H1 (cell line): Measurements from ENCODE around the gene ZNRF2. TPM values are rescaled to one million over a fixed set of nuclear protein-coding genes. Genes with fewer than 3 reads are reported as not detected.

ENCODE experiments used
- BACH1 ChIP-seq: IDR thresholded peaks from 2 replicates; pipeline ENCODE4 v1.6.1; 2012; ENCODE audit warnings: low read length, improper control_type of control experiment
- BCL11A ChIP-seq, 2 experiments: IDR thresholded peaks; one replicate each; pipeline ENCODE4 v1.6.1; 2011; ENCODE audit warnings: low read depth in 2 of 2, low read length in 2 of 2, mild to moderate bottlenecking in 2 of 2
- MAFK ChIP-seq: IDR thresholded peaks from 2 replicates; pipeline ENCODE4 v1.6.1; 2012; ENCODE audit warnings: low read depth, mild to moderate bottlenecking, improper control_type of control experiment, low read length
- POLR2A ChIP-seq, 2 experiments: IDR thresholded peaks; 1 replicate in 1 of 2; 2 replicates in 1 of 2; pipeline ENCODE4 v1.6.1; 2011; ENCODE audit warnings: low read depth in 2 of 2, low read length in 2 of 2, mild to moderate bottlenecking in 2 of 2; ENCODE audit errors: control extremely low read depth in 1 of 2
- YY1 ChIP-seq: IDR thresholded peaks from 2 replicates; pipeline ENCODE4 v1.6.1; 2011; ENCODE audit warnings: low read depth, mild to moderate bottlenecking, low read length
- polyA plus RNA-seq, 7 experiments: library from polyadenylated mRNA; depleted of rRNA in 3 of 7; stranded (reverse) in 5 of 7; unstranded in 2 of 7; fragments of >200 nt in 5 of 7; fragments of 200-250 nt in 2 of 7; gene quantifications; 1 replicate in 5 of 7; 2 replicates in 1 of 7; 4 replicates in 1 of 7; pipeline versions ENCODE4 v1.2.1 to v1.2.3, GENCODE V29; 2011 to 2013; ENCODE audit warnings: missing spikeins in 2 of 7, mixed read lengths in 2 of 7
- total RNA-seq: library from RNA; stranded (reverse); fragmentation: NEBNext Ultra II Directional; extraction: Animal tissue kit (Norgen Biotek cat#: 25700); gene quantifications from 2 replicates; pipeline ENCODE4 v1.2.1, GENCODE V29; 2021
- TF ChIP-seq, protein P1 (sequence below): fragments of 300-600 bp; sonication (generic); IDR thresholded peaks from 2 replicates; pipeline ENCODE4 v1.7.1; 2012; ENCODE audit warnings: low read length, moderate library complexity, mild to moderate bottlenecking, inconsistent platforms; ENCODE audit not compliant: insufficient replicate concordance

Gene ZNRF2
- total and polyA plus RNA-seq, 2 of the 8 experiments (the other 6 are each of a cell fraction or from before 2014, with no cell fraction given) = 2.9 to 16.2 TPM

DNA sequence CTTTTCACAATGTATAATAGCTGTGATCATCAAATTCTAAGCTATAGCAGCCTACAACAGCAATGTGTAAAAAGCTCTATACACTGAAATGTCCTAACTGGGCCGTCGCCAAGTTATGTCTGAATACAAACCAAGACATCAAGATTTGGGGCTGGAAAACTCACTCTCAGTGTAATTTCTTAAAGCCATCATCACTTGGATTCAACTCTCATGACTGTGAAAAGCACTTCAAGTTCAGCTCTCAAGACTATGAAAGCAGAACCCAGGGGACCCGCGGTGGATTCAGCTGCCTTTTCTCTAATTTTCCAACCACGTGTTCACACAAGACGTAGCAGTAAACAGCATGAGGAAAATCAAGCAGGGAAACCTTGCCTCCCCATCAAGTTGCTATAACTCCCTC lies 15.8 kb upstream of the ZNRF2 start (continued):
- TF ChIP-seq, protein P1, sequence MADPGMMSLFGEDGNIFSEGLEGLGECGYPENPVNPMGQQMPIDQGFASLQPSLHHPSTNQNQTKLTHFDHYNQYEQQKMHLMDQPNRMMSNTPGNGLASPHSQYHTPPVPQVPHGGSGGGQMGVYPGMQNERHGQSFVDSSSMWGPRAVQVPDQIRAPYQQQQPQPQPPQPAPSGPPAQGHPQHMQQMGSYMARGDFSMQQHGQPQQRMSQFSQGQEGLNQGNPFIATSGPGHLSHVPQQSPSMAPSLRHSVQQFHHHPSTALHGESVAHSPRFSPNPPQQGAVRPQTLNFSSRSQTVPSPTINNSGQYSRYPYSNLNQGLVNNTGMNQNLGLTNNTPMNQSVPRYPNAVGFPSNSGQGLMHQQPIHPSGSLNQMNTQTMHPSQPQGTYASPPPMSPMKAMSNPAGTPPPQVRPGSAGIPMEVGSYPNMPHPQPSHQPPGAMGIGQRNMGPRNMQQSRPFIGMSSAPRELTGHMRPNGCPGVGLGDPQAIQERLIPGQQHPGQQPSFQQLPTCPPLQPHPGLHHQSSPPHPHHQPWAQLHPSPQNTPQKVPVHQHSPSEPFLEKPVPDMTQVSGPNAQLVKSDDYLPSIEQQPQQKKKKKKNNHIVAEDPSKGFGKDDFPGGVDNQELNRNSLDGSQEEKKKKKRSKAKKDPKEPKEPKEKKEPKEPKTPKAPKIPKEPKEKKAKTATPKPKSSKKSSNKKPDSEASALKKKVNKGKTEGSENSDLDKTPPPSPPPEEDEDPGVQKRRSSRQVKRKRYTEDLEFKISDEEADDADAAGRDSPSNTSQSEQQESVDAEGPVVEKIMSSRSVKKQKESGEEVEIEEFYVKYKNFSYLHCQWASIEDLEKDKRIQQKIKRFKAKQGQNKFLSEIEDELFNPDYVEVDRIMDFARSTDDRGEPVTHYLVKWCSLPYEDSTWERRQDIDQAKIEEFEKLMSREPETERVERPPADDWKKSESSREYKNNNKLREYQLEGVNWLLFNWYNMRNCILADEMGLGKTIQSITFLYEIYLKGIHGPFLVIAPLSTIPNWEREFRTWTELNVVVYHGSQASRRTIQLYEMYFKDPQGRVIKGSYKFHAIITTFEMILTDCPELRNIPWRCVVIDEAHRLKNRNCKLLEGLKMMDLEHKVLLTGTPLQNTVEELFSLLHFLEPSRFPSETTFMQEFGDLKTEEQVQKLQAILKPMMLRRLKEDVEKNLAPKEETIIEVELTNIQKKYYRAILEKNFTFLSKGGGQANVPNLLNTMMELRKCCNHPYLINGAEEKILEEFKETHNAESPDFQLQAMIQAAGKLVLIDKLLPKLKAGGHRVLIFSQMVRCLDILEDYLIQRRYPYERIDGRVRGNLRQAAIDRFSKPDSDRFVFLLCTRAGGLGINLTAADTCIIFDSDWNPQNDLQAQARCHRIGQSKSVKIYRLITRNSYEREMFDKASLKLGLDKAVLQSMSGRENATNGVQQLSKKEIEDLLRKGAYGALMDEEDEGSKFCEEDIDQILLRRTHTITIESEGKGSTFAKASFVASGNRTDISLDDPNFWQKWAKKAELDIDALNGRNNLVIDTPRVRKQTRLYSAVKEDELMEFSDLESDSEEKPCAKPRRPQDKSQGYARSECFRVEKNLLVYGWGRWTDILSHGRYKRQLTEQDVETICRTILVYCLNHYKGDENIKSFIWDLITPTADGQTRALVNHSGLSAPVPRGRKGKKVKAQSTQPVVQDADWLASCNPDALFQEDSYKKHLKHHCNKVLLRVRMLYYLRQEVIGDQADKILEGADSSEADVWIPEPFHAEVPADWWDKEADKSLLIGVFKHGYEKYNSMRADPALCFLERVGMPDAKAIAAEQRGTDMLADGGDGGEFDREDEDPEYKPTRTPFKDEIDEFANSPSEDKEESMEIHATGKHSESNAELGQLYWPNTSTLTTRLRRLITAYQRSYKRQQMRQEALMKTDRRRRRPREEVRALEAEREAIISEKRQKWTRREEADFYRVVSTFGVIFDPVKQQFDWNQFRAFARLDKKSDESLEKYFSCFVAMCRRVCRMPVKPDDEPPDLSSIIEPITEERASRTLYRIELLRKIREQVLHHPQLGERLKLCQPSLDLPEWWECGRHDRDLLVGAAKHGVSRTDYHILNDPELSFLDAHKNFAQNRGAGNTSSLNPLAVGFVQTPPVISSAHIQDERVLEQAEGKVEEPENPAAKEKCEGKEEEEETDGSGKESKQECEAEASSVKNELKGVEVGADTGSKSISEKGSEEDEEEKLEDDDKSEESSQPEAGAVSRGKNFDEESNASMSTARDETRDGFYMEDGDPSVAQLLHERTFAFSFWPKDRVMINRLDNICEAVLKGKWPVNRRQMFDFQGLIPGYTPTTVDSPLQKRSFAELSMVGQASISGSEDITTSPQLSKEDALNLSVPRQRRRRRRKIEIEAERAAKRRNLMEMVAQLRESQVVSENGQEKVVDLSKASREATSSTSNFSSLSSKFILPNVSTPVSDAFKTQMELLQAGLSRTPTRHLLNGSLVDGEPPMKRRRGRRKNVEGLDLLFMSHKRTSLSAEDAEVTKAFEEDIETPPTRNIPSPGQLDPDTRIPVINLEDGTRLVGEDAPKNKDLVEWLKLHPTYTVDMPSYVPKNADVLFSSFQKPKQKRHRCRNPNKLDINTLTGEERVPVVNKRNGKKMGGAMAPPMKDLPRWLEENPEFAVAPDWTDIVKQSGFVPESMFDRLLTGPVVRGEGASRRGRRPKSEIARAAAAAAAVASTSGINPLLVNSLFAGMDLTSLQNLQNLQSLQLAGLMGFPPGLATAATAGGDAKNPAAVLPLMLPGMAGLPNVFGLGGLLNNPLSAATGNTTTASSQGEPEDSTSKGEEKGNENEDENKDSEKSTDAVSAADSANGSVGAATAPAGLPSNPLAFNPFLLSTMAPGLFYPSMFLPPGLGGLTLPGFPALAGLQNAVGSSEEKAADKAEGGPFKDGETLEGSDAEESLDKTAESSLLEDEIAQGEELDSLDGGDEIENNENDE = no peak
- no peak for TF ChIP-seq BACH1
- no peak for TF ChIP-seq YY1
- TF ChIP-seq POLR2A (IDR thresholded peaks at IDR 0.05; ENCODE audit: control extremely low read depth in 1 of 2, low read depth in 2 of 2, low read length in 2 of 2) = no peak
- no peak for TF ChIP-seq BCL11A (IDR thresholded peaks at IDR 0.05; ENCODE audit: low read depth in 2 of 2, low read length in 2 of 2)
- TF ChIP-seq MAFK = no peak
